ELF-1 (cell line): Measurements from ENCODE around the gene MRGPRG.
"Not testable (repeated sequence)": the region's sequence is repeated elsewhere in the genome, so short reads cannot be mapped to it uniquely, and the experiment has no call there.

Experiments used
- DNase-seq: peaks from one replicate; pipeline ENCODE4 v3.0.0-alpha.2; 2016; ENCODE audit warnings: low read depth, low spot score

Gene MRGPRG

GRCh38 chr11:3176487-3176886 lies 42.1 kb downstream of the MRGPRG start:
- DNase-seq: no peak

- no peak for DNase-seq
Observed at GRCh38 chr11:3175194-3175593, 43.4 kb downstream of the MRGPRG start.

GRCh38 chr11:3174387-3174786 lies 44.2 kb downstream of the MRGPRG start:
- no peak for DNase-seq

GRCh38 chr11:3173795-3174194 lies 44.8 kb downstream of the MRGPRG start:
- no peak for DNase-seq

- peak; percentile 49 for DNase-seq
Observed at GRCh38 chr11:3171931-3172560, 46.6 kb downstream of the MRGPRG start.

GRCh38 chr11:3170756-3171650 lies 47.6 kb downstream of the MRGPRG start:
- peak; percentile 2 for DNase-seq

- no peak for DNase-seq
Observed at GRCh38 chr11:3170044-3170755, 48.4 kb downstream of the MRGPRG start.

GRCh38 chr11:3169255-3170043 lies 49.2 kb downstream of the MRGPRG start:
- peak; percentile 68 for DNase-seq

- not testable (repeated sequence) for DNase-seq
Observed at GRCh38 chr11:3168742-3169254, 49.8 kb downstream of the MRGPRG start.
